K562 (cell line): ENCODE measurements around the gene RAB2B. TPM values are rescaled to one million over a fixed set of nuclear protein-coding genes. Genes with fewer than 3 reads are reported as not detected.

Experiments used
- ATAC-seq: fragments of 200-7000 bp; cut with Tn5 transposase; 3 replicates; pipeline ENCODE4 v1.9.1; 2020; ENCODE audit warnings: moderate library complexity
- BruUV-seq: library from RNA; stranded (reverse); fragments of 400-500 nt; replicated peaks from 2 replicates; lab custom pipeline; 2021; lab: Mats Ljungman, UMichigan
- CTCF ChIA-PET: fragments of 300-600 bp; formaldehyde crosslinking; extraction: SDS; loops from one replicate; lab custom pipeline; 2021; ENCODE audit warnings: low intra/inter-chr PET ratio; lab: Yijun Ruan, JAX
- POLR2A ChIA-PET: fragments of 300-600, 350-650 bp; sonication (Branson Sonifier 250); formaldehyde crosslinking; extraction: SDS; loops from one replicate; lab custom pipeline; 2021; ENCODE audit warnings: antibody characterized with exemption, inconsistent platforms; lab: Yijun Ruan, JAX
- DNase-seq, 4 experiments: peaks; one replicate each; pipeline versions ENCODE4 v3.0.0 to v3.0.0-alpha.2; 2011 to 2018; ENCODE audit warnings: low spot score in 3 of 4, mixed read lengths in 3 of 4; ENCODE audit errors: extremely low read depth in 1 of 4
- FAIRE-seq: peaks from 2 replicates; lab custom pipeline; 2011; peaks lifted over from hg19 to GRCh38; lab: Jason Lieb, UNC
- H2AFZ ChIP-seq: 2 replicates; pipeline ENCODE4 v1.6.0; 2011; ENCODE audit warnings: low read depth, low read length, control low read depth, inconsistent platforms
- H3K27ac ChIP-seq: fragments of 200-600 bp; 3 replicates; pipeline ENCODE4 v1.8.0; 2011; ENCODE audit warnings: low read depth, mild to moderate bottlenecking, control low read depth, inconsistent platforms, low read length, moderate library complexity, mixed read lengths; ENCODE audit errors: extremely low read depth
- H3K27me3 ChIP-seq, 2 experiments: fragments of 300-600 bp in 1 of 2; 2 replicates in 1 of 2; 3 replicates in 1 of 2; pipeline versions ENCODE4 v1.6.0 to v1.8.0; 2011; ENCODE audit warnings: inconsistent platforms in 2 of 2, low read length in 2 of 2, mild to moderate bottlenecking in 1 of 2, mixed read lengths in 1 of 2, moderate library complexity in 1 of 2; ENCODE audit not compliant: control insufficient read depth in 2 of 2, insufficient read depth in 2 of 2
- H3K36me3 ChIP-seq: fragments of 300-600 bp; 3 replicates; pipeline ENCODE4 v1.8.0; 2011; ENCODE audit warnings: mild to moderate bottlenecking, low read length, inconsistent platforms; ENCODE audit not compliant: control insufficient read depth, insufficient read depth
- H3K4me1 ChIP-seq, 2 experiments: fragments of 200-600 bp in 1 of 2; replicated peaks in 1 of 2; 2 replicates in 1 of 2; 3 replicates in 1 of 2; pipeline versions ENCODE4 v1.5.1 to v1.8.0; 2011; ENCODE audit warnings: inconsistent platforms in 2 of 2, low read length in 2 of 2, mild to moderate bottlenecking in 1 of 2, mixed read lengths in 1 of 2, moderate library complexity in 1 of 2; ENCODE audit not compliant: control insufficient read depth in 2 of 2, insufficient read depth in 2 of 2
- H3K4me2 ChIP-seq: 2 replicates; pipeline ENCODE4 v1.6.1; 2011; ENCODE audit warnings: low read length, control low read depth, inconsistent platforms, mixed read lengths; ENCODE audit not compliant: insufficient read depth
- H3K4me3 ChIP-seq: fragments of 200-600 bp; sonication (generic), shearing (Covaris generic); 2 replicates; pipeline ENCODE4 v1.5.1; 2016; ENCODE audit warnings: control low read depth, inconsistent platforms
- H3K79me2 ChIP-seq: fragments of 200-600 bp; 3 replicates; pipeline ENCODE4 v1.8.0; 2011; ENCODE audit warnings: low read length, inconsistent platforms; ENCODE audit not compliant: control insufficient read depth, insufficient read depth
- H3K9ac ChIP-seq, 2 experiments: 2 replicates each; pipeline versions ENCODE4 v1.6.0 to v1.6.1; 2011; ENCODE audit warnings: low read depth in 2 of 2, low read length in 2 of 2, control low read depth in 1 of 2, inconsistent platforms in 1 of 2, mild to moderate bottlenecking in 1 of 2, mixed read lengths in 1 of 2; ENCODE audit not compliant: insufficient read depth in 1 of 2
- H3K9me1 ChIP-seq: one replicate; pipeline ENCODE4 v1.6.0; 2011; ENCODE audit warnings: inconsistent platforms, mild to moderate bottlenecking, low read length, moderate library complexity; ENCODE audit not compliant: control insufficient read depth, insufficient read depth
- H3K9me3 ChIP-seq: replicated peaks from 2 replicates; pipeline ENCODE4 v1.5.1; 2011; ENCODE audit warnings: low read depth, low read length, inconsistent platforms; ENCODE audit not compliant: control insufficient read depth, insufficient read depth
- H4K20me1 ChIP-seq: replicated peaks from 2 replicates; pipeline ENCODE4 v1.6.1; 2011; ENCODE audit warnings: low read length, inconsistent platforms, mixed read lengths; ENCODE audit not compliant: control insufficient read depth, insufficient read depth
- ELF2 ChIP-seq: fragments of 250-450 bp; sonication (Bioruptor Pico); IDR thresholded peaks from 2 replicates; pipeline ENCODE4 v1.5.0; 2021; ENCODE audit warnings: mild to moderate bottlenecking
- JUND ChIP-seq, 2 experiments: IDR thresholded peaks; 2 replicates in 1 of 2; 3 replicates in 1 of 2; pipeline ENCODE4 v1.6.1; 2011; ENCODE audit warnings: borderline replicate concordance in 2 of 2, low read depth in 2 of 2, low read length in 2 of 2, improper control_type of control experiment in 1 of 2, missing biosample characterization in 1 of 2, missing genetic modification characterization in 1 of 2, missing genetic modification reagents in 1 of 2
- KLF13 ChIP-seq: fragments of 450-650 bp; IDR thresholded peaks from 2 replicates; pipeline ENCODE4 v1.6.1; 2016; ENCODE audit warnings: missing genetic modification characterization, low read depth, mild to moderate bottlenecking, missing compliant biosample characterization, moderate library complexity, borderline replicate concordance
- PYGO2 ChIP-seq: fragments of 450-650 bp; IDR thresholded peaks from 2 replicates; pipeline ENCODE4 v1.6.1; 2016; ENCODE audit warnings: mild to moderate bottlenecking, missing genetic modification characterization, moderate library complexity, missing compliant biosample characterization
- SMC3 ChIP-seq: conservative IDR thresholded peaks from 2 replicates; pipeline ENCODE4 v1.6.1; 2011; ENCODE audit warnings: low read depth, low read length, improper control_type of control experiment; ENCODE audit not compliant: insufficient read depth
- SPI1 ChIP-seq: IDR thresholded peaks from 2 replicates; pipeline ENCODE4 v1.6.1; 2011; ENCODE audit warnings: low read depth, low read length, control low read depth, borderline replicate concordance
- TCF3 ChIP-seq: sonication (generic); formaldehyde crosslinking; IDR thresholded peaks from 2 replicates; pipeline ENCODE4 v1.4.0; 2020; ENCODE audit warnings: mild to moderate bottlenecking, missing genetic modification reagents
- ZBED1 ChIP-seq: IDR thresholded peaks from 2 replicates; pipeline ENCODE4 v1.6.1; 2014
- ZFP1 ChIP-seq: fragments of 450-650 bp; formaldehyde crosslinking; IDR thresholded peaks from 2 replicates; pipeline ENCODE4 v1.4.0; 2020; ENCODE audit warnings: mild to moderate bottlenecking, mixed read lengths
- ZNF780A ChIP-seq: fragments of 250-450 bp; sonication (Bioruptor Pico); IDR thresholded peaks from 2 replicates; pipeline ENCODE4 v1.5.0; 2021; ENCODE audit warnings: mild to moderate bottlenecking
- WGBS: fragments of 100-300 bp; shearing (Covaris generic); methylation state at CpG from one replicate; pipeline ENCODE4 v1.1.6; 2016; ENCODE audit warnings: low coverage, mixed read lengths; ENCODE audit not compliant: insufficient coverage; ENCODE audit errors: missing lambda C conversion rate; 5-methylcytosine and 5-hydroxymethylcytosine counted together
- in situ Hi-C: fragments of 300-500 bp; cut with MboI; formaldehyde crosslinking; loops from 4 replicates; pipeline ENCODE4 v1.15.0; 2018; ENCODE audit warnings: inconsistent platforms, mixed read lengths
- intact Hi-C: fragments of 100-400 bp; cut with micrococcal nuclease; formaldehyde crosslinking; loops from 2 replicates; pipeline ENCODE4 v1.14.2; 2022
- polyA plus RNA-seq, 8 experiments: library from polyadenylated mRNA; depleted of rRNA in 4 of 8; stranded (reverse) in 5 of 8; unstranded in 3 of 8; fragments of >200 nt; fragmentation: Nextera tagmentation in 2 of 8; fragmentation: Illumina TruSeq in 1 of 8; extraction: Ambion mirVana in 2 of 8; extraction: Trizol in 1 of 8; gene quantifications; 2 replicates each; pipeline versions ENCODE4 v1.2.1 to v1.2.3, GENCODE V29; 2011 to 2014; ENCODE audit warnings: inconsistent platforms in 1 of 8, missing spikeins in 1 of 8
- total RNA-seq, 7 experiments: library from RNA; depleted of rRNA in 6 of 7; stranded (reverse); fragments of >200 nt in 6 of 7; fragmentation: Illumina TruSeq in 2 of 7; extraction: Trizol in 2 of 7; gene quantifications; 2 replicates each; pipeline versions ENCODE4 v1.2.1 to v1.2.3, GENCODE V29; 2011 to 2021; ENCODE audit warnings: low replicate concordance in 1 of 7
- TF ChIP-seq, protein P1 (sequence below): IDR thresholded peaks from 2 replicates; pipeline ENCODE4 v1.6.1; 2012; ENCODE audit warnings: low read depth, low read length, improper control_type of control experiment, borderline replicate concordance
- TF ChIP-seq, protein P2 (sequence below): sonication (generic); formaldehyde crosslinking; IDR thresholded peaks from 2 replicates; pipeline ENCODE4 v1.8.0; 2022; ENCODE audit warnings: missing genetic modification reagents, mild to moderate bottlenecking, borderline replicate concordance
- TF ChIP-seq, protein P3 (sequence below): sonication (generic); IDR thresholded peaks from 2 replicates; pipeline ENCODE4 v1.6.1; 2016
- TF ChIP-seq, protein P4 (sequence below): IDR thresholded peaks from 2 replicates; pipeline ENCODE4 v1.6.1; 2011; ENCODE audit warnings: borderline replicate concordance, low read depth, mild to moderate bottlenecking, moderate library complexity, low read length; ENCODE audit not compliant: insufficient read depth, poor library complexity, severe bottlenecking

Gene RAB2B
- total and polyA plus RNA-seq, 9 of the 15 experiments (the other 6 are each of a cell fraction or from before 2014, with no cell fraction given) = 4.6 to 19.8 (median 9.8) TPM

DNA sequence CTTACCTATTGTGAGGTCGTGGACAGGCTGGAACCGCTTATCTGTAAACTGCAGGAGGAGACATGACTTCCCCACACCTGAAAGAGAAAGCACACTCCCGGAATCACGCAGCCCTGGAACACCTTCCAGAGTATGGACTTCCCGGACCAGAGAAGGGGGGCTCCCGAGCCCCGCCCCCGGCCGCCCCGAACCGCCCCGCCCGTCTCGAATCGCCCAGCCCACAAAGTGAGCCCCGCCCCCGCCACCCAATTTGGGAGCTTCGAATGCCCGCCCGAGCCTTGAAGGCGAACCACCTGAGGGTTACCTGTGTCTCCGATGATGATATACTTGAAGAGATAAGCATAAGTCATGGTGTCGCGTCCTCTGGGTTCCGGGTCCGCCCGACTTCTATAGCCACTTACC is 235 bp downstream of the RAB2B start:
- Histone ChIP-seq H3K79me2 (peaks cover 29% of the 10 kb centered on the region), H3K27me3 (no peaks in the 10 kb centered on the region), H3K27ac (peak overlapping the region; percentile 60), H3K9me1 (no peaks in the 10 kb centered on the region), H3K36me3 (peaks cover 17% of the 10 kb centered on the region; the same call in 2 of the 3 replicates), H3K9me3 (no peaks in the 10 kb centered on the region), H3K4me2 (peak overlapping the region; percentile 85), H3K9ac (peak overlapping the region; percentile 73 to 83; a peak in 3 of 4 replicates), H4K20me1 (no peaks in the 10 kb centered on the region), H3K4me1 (peaks cover 0 to 4% of the 10 kb centered on the region in 2 experiments; a peak in 1 of 5 replicates), H2AFZ (peak overlapping the region; percentile 83), H3K4me3 (peak overlapping the region; percentile 74)
- ATAC-seq (peak; percentile 82), DNase-seq (peak; percentile 75 to 81 (median 80)), FAIRE-seq (no peak)
- in situ Hi-C loops (no loop called here), intact Hi-C loops (loop anchor here (1.0 to 2.0 kb wide), 2 partner anchors 20 to 34 kb away; partner anchors contain the start of genes CHD8 and METTL3)
- WGBS = 0% methylated on average over 4 of the region's 27 CpGs
- ChIA-PET CTCF (interaction anchor here (1.3 kb wide), 1 partner anchor 81 kb away, joined by 5 read pairs; no protein-coding TSS in a partner anchor), POLR2A (interaction anchor here (0.6 to 1.8 kb wide), 4 partner anchors 12 to 325 kb away, joined by 3 to 7 read pairs (median 4); partner anchors contain the start of gene CHD8)
- BruUV-seq = no TSS peak
- TF ChIP-seq JUND (IDR thresholded peaks at IDR 0.05; ENCODE audit: borderline replicate concordance, low read depth, low read length) = peak; percentile 59; the same call in 1 of the 2 replicates
- TF ChIP-seq JUND (tag; IDR thresholded peaks at IDR 0.05; ENCODE audit: borderline replicate concordance, low read depth, low read length) = no peak
- no peak for TF ChIP-seq SPI1
- TF ChIP-seq SMC3 = no peak
- peak; percentile 15; the same call in 1 of the 2 replicates for TF ChIP-seq TCF3 (CRISPR knock-in tag)
- TF ChIP-seq, protein P1, sequence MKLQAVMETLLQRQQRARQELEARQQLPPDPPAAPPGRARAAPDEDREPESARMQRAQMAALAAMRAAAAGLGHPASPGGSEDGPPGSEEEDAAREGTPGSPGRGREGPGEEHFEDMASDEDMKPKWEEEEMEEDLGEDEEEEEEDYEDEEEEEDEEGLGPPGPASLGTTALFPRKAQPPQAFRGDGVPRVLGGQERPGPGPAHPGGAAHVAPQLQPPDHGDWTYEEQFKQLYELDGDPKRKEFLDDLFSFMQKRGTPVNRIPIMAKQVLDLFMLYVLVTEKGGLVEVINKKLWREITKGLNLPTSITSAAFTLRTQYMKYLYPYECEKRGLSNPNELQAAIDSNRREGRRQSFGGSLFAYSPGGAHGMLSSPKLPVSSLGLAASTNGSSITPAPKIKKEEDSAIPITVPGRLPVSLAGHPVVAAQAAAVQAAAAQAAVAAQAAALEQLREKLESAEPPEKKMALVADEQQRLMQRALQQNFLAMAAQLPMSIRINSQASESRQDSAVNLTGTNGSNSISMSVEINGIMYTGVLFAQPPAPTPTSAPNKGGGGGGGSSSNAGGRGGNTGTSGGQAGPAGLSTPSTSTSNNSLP = no peak
- TF ChIP-seq ZBED1 = no peak
- TF ChIP-seq ZNF780A = no peak
- TF ChIP-seq, protein P2, sequence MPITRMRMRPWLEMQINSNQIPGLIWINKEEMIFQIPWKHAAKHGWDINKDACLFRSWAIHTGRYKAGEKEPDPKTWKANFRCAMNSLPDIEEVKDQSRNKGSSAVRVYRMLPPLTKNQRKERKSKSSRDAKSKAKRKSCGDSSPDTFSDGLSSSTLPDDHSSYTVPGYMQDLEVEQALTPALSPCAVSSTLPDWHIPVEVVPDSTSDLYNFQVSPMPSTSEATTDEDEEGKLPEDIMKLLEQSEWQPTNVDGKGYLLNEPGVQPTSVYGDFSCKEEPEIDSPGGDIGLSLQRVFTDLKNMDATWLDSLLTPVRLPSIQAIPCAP (CRISPR knock-in tag) = no peak
- TF ChIP-seq, protein P3, sequence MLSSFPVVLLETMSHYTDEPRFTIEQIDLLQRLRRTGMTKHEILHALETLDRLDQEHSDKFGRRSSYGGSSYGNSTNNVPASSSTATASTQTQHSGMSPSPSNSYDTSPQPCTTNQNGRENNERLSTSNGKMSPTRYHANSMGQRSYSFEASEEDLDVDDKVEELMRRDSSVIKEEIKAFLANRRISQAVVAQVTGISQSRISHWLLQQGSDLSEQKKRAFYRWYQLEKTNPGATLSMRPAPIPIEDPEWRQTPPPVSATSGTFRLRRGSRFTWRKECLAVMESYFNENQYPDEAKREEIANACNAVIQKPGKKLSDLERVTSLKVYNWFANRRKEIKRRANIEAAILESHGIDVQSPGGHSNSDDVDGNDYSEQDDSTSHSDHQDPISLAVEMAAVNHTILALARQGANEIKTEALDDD = 0 out of 2 replicates have a peak, but pooled peaks have one; percentile 5
- TF ChIP-seq, protein P4, sequence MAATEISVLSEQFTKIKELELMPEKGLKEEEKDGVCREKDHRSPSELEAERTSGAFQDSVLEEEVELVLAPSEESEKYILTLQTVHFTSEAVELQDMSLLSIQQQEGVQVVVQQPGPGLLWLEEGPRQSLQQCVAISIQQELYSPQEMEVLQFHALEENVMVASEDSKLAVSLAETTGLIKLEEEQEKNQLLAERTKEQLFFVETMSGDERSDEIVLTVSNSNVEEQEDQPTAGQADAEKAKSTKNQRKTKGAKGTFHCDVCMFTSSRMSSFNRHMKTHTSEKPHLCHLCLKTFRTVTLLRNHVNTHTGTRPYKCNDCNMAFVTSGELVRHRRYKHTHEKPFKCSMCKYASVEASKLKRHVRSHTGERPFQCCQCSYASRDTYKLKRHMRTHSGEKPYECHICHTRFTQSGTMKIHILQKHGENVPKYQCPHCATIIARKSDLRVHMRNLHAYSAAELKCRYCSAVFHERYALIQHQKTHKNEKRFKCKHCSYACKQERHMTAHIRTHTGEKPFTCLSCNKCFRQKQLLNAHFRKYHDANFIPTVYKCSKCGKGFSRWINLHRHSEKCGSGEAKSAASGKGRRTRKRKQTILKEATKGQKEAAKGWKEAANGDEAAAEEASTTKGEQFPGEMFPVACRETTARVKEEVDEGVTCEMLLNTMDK = no peak
- TF ChIP-seq PYGO2 (tag) = no peak
- no peak for TF ChIP-seq ZFP1 (CRISPR knock-in tag)
- no peak for TF ChIP-seq KLF13 (tag)
- no peak for TF ChIP-seq ELF2 (CRISPR knock-in tag)
